OCI-LY3 (cell line): ENCODE measurements around the gene CD40.
A peak's percentile ranks its signal among the peaks of the same experiment; 100 is the strongest.

Source experiments
- H2AFZ ChIP-seq: fragments of 200-600, 300-600 bp; shearing (Covaris generic); 2 replicates; pipeline ENCODE4 v1.6.0; 2014; ENCODE audit warnings: antibody characterized with exemption, low read depth, low read length
- H3K27ac ChIP-seq: fragments of 200-600, 300-600 bp; sonication (generic); 2 replicates; pipeline ENCODE4 v1.5.1; 2014; ENCODE audit warnings: mild to moderate bottlenecking, low read length, moderate library complexity, mixed read lengths
- H3K27me3 ChIP-seq: fragments of 200-600, 300-600 bp; sonication (generic); 2 replicates; pipeline ENCODE4 v1.6.1; 2014; ENCODE audit warnings: low read depth, low read length, mixed read lengths
- H3K36me3 ChIP-seq: fragments of 200-600, 300-600 bp; sonication (generic); replicated peaks from 2 replicates; pipeline ENCODE3; 2014; ENCODE audit warnings: low read depth, low read length, mixed read lengths
- H3K4me1 ChIP-seq: fragments of 300-600, 200-600 bp; sonication (generic); 2 replicates; pipeline ENCODE4 v1.6.1; 2014; ENCODE audit warnings: low read length, mixed read lengths
- H3K4me2 ChIP-seq: fragments of 200-600, 300-600 bp; sonication (generic); 2 replicates; pipeline ENCODE4 v1.6.1; 2014; ENCODE audit warnings: low read length, mixed read lengths
- H3K4me3 ChIP-seq: fragments of 300-600, 200-600 bp; sonication (generic); 2 replicates; pipeline ENCODE4 v1.5.1; 2014; ENCODE audit warnings: antibody characterized with exemption, mild to moderate bottlenecking, low read length, moderate library complexity
- H3K79me2 ChIP-seq: fragments of 300-600, 200-600 bp; shearing (Covaris generic); 2 replicates; pipeline ENCODE4 v1.6.1; 2014; ENCODE audit warnings: mild to moderate bottlenecking, low read length, mixed read lengths
- H3K9ac ChIP-seq: fragments of 300-600, 200-600 bp; shearing (Covaris generic); 2 replicates; pipeline ENCODE4 v1.6.0; 2014; ENCODE audit warnings: mild to moderate bottlenecking, low read length, moderate library complexity
- H3K9me3 ChIP-seq: fragments of 200-600, 300-600 bp; shearing (Covaris generic); 2 replicates; pipeline ENCODE4 v1.6.1; 2014; ENCODE audit warnings: low read length, mixed read lengths; ENCODE audit not compliant: insufficient read depth
- H4K20me1 ChIP-seq: fragments of 200-600, 300-600 bp; sonication (generic); 2 replicates; pipeline ENCODE4 v1.6.1; 2016; ENCODE audit warnings: low read length, mixed read lengths; ENCODE audit not compliant: insufficient read depth
- EZH2phosphoT487 ChIP-seq: fragments of 200-600 bp; shearing (Covaris generic); IDR thresholded peaks from 2 replicates; pipeline ENCODE4 v1.6.1; 2018; ENCODE audit warnings: antibody characterized with exemption, mixed run types, low read depth
- TF ChIP-seq, protein P1 (sequence below): fragments of 200-600, 300-600 bp; sonication (generic); IDR thresholded peaks from 2 replicates; pipeline ENCODE4 v1.5.1; 2014; ENCODE audit warnings: antibody characterized with exemption, low read length, low read depth

The CD40 gene

DNA sequence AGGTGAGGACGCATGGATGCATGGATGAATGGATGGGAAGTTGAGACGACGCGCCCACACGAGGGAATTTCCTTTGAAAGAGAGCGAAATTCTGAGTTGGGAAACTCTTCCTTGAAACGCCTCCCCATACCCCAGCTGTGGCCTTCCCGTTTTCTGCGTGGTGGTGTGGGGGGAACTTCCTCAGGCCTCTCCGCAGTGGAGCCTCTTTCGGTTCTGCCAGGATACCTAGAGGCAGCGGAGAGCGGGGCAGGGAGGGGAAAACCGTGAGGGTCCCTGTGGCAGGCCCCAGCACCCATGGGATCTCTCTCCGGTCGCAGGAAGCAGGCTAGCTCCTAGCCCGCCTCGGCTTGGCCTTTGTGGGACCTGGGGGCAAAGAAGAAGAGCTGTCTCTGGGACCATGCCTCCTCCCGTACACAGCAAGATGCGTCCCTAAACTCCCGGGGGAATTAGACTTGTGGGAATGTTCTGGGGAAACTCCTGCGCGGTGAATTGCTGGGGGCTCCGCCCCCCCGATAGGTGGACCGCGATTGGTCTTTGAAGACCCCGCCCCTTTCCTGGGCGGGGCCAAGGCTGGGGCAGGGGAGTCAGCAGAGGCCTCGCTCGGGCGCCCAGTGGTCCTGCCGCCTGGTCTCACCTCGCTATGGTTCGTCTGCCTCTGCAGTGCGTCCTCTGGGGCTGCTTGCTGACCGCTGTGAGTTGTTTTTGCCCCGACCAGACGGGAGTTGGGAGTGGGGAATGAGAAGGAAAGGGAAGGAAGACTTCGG lies at the start of gene CD40:
TSS of gene CD40 (plus strand) at position 611 of the 764 bp plus-strand sequence. CDS start at position 641, 30 bp downstream.
- H2AFZ ChIP-seq: no peak within 1 kb of the TSS

DNA sequence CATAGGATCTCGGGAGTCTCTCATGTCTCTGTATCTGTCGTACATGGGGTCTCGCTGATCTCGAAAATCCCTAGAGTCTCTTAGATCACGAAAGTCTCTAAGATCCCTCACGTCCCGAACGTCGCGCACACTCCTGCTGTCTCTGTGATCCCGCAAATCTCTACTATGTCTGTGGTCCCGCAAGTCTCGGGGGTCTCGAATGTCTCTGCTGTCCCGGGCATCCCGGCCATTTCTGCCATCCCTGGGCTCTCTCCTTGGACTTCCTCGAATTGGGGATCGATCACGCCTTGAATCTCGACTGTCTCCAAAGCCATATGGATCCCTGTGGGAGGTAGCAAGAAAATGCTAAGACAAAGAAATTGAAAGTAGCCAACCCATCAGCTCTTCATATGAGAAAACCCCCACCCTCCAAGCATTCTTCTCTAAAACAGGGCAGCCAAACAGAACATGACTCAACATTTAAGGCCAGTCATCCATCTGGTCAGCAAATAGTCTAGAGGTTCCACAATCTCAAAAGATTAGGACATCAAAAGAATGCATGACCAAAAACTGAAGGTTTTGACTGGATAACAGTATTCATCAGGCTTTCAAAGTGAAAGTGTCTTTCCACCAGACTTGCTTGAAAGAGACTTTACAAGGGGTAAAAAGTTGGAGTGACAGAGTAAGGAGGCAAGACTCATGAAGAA lies 47.8 kb upstream of the CD40 start:
- H3K27me3 ChIP-seq: no peaks in the 10 kb centered on the region

More for the DNA sequence above, at the start of gene CD40:
- peaks cover 47% of the 10 kb centered on the region for H3K4me1 ChIP-seq
- H3K79me2 ChIP-seq: peaks cover 56% of the 10 kb centered on the region
- H3K4me2 ChIP-seq: peak within 1 kb of the TSS; percentile 73
- peak within 1 kb of the TSS; percentile 80 for H3K4me3 ChIP-seq
- no peaks in the 10 kb centered on the region for H3K9me3 ChIP-seq
- H3K27ac ChIP-seq: peak within 1 kb of the TSS; percentile 94
- TF ChIP-seq EZH2phosphoT487: no peak
- TF ChIP-seq, protein P1, sequence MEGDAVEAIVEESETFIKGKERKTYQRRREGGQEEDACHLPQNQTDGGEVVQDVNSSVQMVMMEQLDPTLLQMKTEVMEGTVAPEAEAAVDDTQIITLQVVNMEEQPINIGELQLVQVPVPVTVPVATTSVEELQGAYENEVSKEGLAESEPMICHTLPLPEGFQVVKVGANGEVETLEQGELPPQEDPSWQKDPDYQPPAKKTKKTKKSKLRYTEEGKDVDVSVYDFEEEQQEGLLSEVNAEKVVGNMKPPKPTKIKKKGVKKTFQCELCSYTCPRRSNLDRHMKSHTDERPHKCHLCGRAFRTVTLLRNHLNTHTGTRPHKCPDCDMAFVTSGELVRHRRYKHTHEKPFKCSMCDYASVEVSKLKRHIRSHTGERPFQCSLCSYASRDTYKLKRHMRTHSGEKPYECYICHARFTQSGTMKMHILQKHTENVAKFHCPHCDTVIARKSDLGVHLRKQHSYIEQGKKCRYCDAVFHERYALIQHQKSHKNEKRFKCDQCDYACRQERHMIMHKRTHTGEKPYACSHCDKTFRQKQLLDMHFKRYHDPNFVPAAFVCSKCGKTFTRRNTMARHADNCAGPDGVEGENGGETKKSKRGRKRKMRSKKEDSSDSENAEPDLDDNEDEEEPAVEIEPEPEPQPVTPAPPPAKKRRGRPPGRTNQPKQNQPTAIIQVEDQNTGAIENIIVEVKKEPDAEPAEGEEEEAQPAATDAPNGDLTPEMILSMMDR: no peak
- no peaks in the 10 kb centered on the region for H3K27me3 ChIP-seq
- peaks cover 43% of the 10 kb centered on the region for H3K36me3 ChIP-seq
- H4K20me1 ChIP-seq: peaks cover 38% of the 10 kb centered on the region
- peak within 1 kb of the TSS; percentile 98 for H3K9ac ChIP-seq

DNA sequence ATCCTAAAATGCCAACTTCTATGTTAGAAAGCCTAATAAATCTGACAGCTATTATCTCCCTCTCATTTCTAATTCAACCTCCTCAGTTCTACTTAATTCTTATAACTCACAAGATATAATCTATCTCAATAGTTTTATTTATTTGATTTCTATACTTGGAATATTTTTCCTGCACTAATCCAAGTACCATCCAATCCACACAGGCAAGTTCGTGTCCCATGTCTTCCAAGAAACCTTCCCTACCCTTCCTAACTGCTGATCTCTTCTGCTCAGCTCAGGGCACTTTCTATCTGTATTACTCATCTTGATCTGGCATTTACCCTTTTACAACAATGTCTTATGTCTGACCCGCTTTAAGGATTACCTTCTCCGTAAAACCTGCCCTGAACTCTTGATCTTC lies 46.5 kb upstream of the CD40 start:
- H4K20me1 ChIP-seq: peaks cover 32% of the 10 kb centered on the region
- H3K4me1 ChIP-seq: no peaks in the 10 kb centered on the region
- no peak for TF ChIP-seq EZH2phosphoT487
- H2AFZ ChIP-seq: no peak overlapping the region
- no peak overlapping the region for H3K9ac ChIP-seq
- H3K79me2 ChIP-seq: peaks cover 41% of the 10 kb centered on the region
- H3K4me2 ChIP-seq: no peak overlapping the region
- no peak overlapping the region for H3K27ac ChIP-seq
- H3K27me3 ChIP-seq: no peaks in the 10 kb centered on the region
- H3K4me3 ChIP-seq: no peak overlapping the region
- no peaks in the 10 kb centered on the region for H3K9me3 ChIP-seq
- H3K36me3 ChIP-seq: peaks cover 71% of the 10 kb centered on the region

More for the DNA sequence above, 47.8 kb upstream of the CD40 start:
- Histone ChIP-seq H3K79me2 (peaks cover 39% of the 10 kb centered on the region), H3K4me3 (no peak overlapping the region), H4K20me1 (peaks cover 20% of the 10 kb centered on the region), H3K4me2 (no peak overlapping the region), H3K4me1 (no peaks in the 10 kb centered on the region), H3K36me3 (peaks cover 73% of the 10 kb centered on the region), H3K9ac (no peak overlapping the region), H2AFZ (no peak overlapping the region), H3K27ac (no peak overlapping the region), H3K9me3 (no peaks in the 10 kb centered on the region)
- TF ChIP-seq EZH2phosphoT487: no peak
- TF ChIP-seq, protein P1: no peak

DNA sequence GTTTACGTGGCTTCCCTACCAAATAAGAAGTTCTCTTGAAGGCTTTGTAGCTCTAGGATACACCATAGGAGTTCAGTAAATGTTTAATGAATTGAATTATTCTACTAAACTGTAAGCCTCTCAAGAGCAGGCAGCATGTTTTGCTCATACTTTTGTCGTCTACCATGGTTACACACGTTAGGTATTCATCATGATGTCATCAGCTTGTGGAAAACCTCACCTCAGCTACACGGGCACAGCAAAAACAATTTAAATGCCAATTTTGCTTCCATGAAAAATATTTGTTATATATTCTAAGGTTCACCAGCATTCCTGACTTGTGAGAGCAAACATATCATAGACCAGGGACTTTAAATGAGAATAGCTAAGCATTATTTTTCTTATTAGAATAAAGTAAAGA lies 45.1 kb upstream of the CD40 start:
- Histone ChIP-seq H3K9me3 (no peaks in the 10 kb centered on the region), H3K79me2 (peaks cover 56% of the 10 kb centered on the region)

More for the DNA sequence above, 45.1 kb upstream of the CD40 start:
- Histone ChIP-seq H3K27me3 (no peaks in the 10 kb centered on the region), H3K4me3 (no peak overlapping the region), H2AFZ (no peak overlapping the region), H4K20me1 (peaks cover 43% of the 10 kb centered on the region), H3K9ac (no peak overlapping the region), H3K36me3 (peaks cover 71% of the 10 kb centered on the region), H3K27ac (no peak overlapping the region), H3K4me2 (no peak overlapping the region), H3K4me1 (no peaks in the 10 kb centered on the region)
- TF ChIP-seq EZH2phosphoT487: no peak
- TF ChIP-seq, protein P1: no peak
